ENCODE results near the gene NLRP5.
A peak's percentile ranks its signal among the peaks of the same experiment; 100 is the strongest.

Gene NLRP5

DNA sequence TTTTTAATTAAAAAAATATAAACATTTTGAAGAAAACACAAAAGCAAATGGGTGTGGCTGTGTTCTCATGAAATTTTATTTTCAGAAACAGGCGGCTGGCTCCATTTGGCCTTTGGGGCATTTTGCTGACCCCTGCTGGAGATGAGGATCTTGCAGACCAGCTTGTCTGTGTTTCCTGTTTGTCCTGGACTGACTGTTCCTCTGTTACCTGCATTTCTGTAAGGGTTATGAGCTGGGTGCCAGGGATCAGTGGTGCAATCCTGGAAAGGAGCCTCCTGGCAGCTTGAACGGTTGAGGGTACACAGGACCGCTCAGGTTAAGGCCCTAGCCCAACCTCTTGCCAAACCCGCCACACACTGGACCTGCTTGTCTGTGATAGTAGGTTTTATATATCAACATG lies 84.6 kb downstream of the NLRP5 start:
- Histone ChIP-seq H3K4me1 (ENCODE audit: insufficient read depth, low read length, poor library complexity, severe bottlenecking) (no peaks in the 10 kb centered on the region), H3K9ac (ENCODE audit: low read depth, low read length, poor library complexity, severe bottlenecking) (no peak overlapping the region), H3K9me3 (ENCODE audit: insufficient read depth, low read depth, low read length) (no peaks in the 10 kb centered on the region), H3K4me3 (ENCODE audit: low read length, poor library complexity, severe bottlenecking) (no peak overlapping the region), H3F3A (ENCODE audit: low read depth) (no peaks in the 10 kb centered on the region), H3K27me3 (ENCODE audit: insufficient read depth, low read length, poor library complexity, severe bottlenecking) (no peaks in the 10 kb centered on the region), H3K4me2 (ENCODE audit: low read depth, low read length, poor library complexity, severe bottlenecking) (no peak overlapping the region), H3K36me3 (ENCODE audit: insufficient read depth, low read length) (no peaks in the 10 kb centered on the region), H3K9me2 (replicated peaks; ENCODE audit: low read depth, low read length) (no peaks in the 10 kb centered on the region), H2AFZ (ENCODE audit: low read length) (no peak overlapping the region), H3K79me2 (ENCODE audit: insufficient read depth, low read length) (no peaks in the 10 kb centered on the region), H4K20me1 (ENCODE audit: insufficient read depth, low read length, poor library complexity, severe bottlenecking) (no peaks in the 10 kb centered on the region)
- TF ChIP-seq EZH2phosphoT487 (IDR thresholded peaks at IDR 0.05; ENCODE audit: borderline replicate concordance) (no peak), CTCF (conservative IDR thresholded peaks at IDR 0.05; ENCODE audit: low read length) (peak; percentile 52)

- H3K36me3 ChIP-seq (ENCODE audit: insufficient read depth, low read length) = no peaks in the 10 kb centered on the region
- no peaks in the 10 kb centered on the region for H3K79me2 ChIP-seq (ENCODE audit: insufficient read depth, low read length)
Observed at GRCh38 chr19:56076498-56076897, 89.9 kb downstream of the NLRP5 start.

GRCh38 chr19:56079609-56080008 lies 93.0 kb downstream of the NLRP5 start:
- TF ChIP-seq EZH2phosphoT487 (IDR thresholded peaks at IDR 0.05; ENCODE audit: borderline replicate concordance) = no peak
- TF ChIP-seq CTCF (conservative IDR thresholded peaks at IDR 0.05; ENCODE audit: low read length) = no peak
- Histone ChIP-seq H3K9me3 (ENCODE audit: insufficient read depth, low read depth, low read length) (no peaks in the 10 kb centered on the region), H3K9me2 (replicated peaks; ENCODE audit: low read depth, low read length) (no peaks in the 10 kb centered on the region), H3K4me1 (ENCODE audit: insufficient read depth, low read length, poor library complexity, severe bottlenecking) (no peaks in the 10 kb centered on the region), H2AFZ (ENCODE audit: low read length) (no peak overlapping the region), H3K4me3 (ENCODE audit: low read length, poor library complexity, severe bottlenecking) (no peak overlapping the region), H3F3A (ENCODE audit: low read depth) (no peaks in the 10 kb centered on the region), H3K79me2 (ENCODE audit: insufficient read depth, low read length) (no peaks in the 10 kb centered on the region), H3K4me2 (ENCODE audit: low read depth, low read length, poor library complexity, severe bottlenecking) (no peak overlapping the region), H3K9ac (ENCODE audit: low read depth, low read length, poor library complexity, severe bottlenecking) (no peak overlapping the region), H3K27me3 (ENCODE audit: insufficient read depth, low read length, poor library complexity, severe bottlenecking) (no peaks in the 10 kb centered on the region), H4K20me1 (ENCODE audit: insufficient read depth, low read length, poor library complexity, severe bottlenecking) (no peaks in the 10 kb centered on the region), H3K36me3 (ENCODE audit: insufficient read depth, low read length) (no peaks in the 10 kb centered on the region)

More at GRCh38 chr19:56076498-56076897, 89.9 kb downstream of the NLRP5 start:
- H3K9me3 ChIP-seq (ENCODE audit: insufficient read depth, low read depth, low read length) = no peaks in the 10 kb centered on the region
- no peaks in the 10 kb centered on the region for H3K27me3 ChIP-seq (ENCODE audit: insufficient read depth, low read length, poor library complexity, severe bottlenecking)
- H3K4me1 ChIP-seq (ENCODE audit: insufficient read depth, low read length, poor library complexity, severe bottlenecking) = no peaks in the 10 kb centered on the region
- H3F3A ChIP-seq (ENCODE audit: low read depth) = no peaks in the 10 kb centered on the region
- no peaks in the 10 kb centered on the region for H4K20me1 ChIP-seq (ENCODE audit: insufficient read depth, low read length, poor library complexity, severe bottlenecking)
- no peak overlapping the region for H3K4me2 ChIP-seq (ENCODE audit: low read depth, low read length, poor library complexity, severe bottlenecking)
- H2AFZ ChIP-seq (ENCODE audit: low read length) = no peak overlapping the region
- H3K9ac ChIP-seq (ENCODE audit: low read depth, low read length, poor library complexity, severe bottlenecking) = no peak overlapping the region
- H3K9me2 ChIP-seq (replicated peaks; ENCODE audit: low read depth, low read length) = no peaks in the 10 kb centered on the region
- TF ChIP-seq CTCF (conservative IDR thresholded peaks at IDR 0.05; ENCODE audit: low read length) = peak; percentile 88
- TF ChIP-seq EZH2phosphoT487 (IDR thresholded peaks at IDR 0.05; ENCODE audit: borderline replicate concordance) = no peak
- H3K4me3 ChIP-seq (ENCODE audit: low read length, poor library complexity, severe bottlenecking) = no peak overlapping the region

Data from Loucy (cell line).